ENCODE measurements around the gene RAB40C. TPM values are rescaled to one million over a fixed set of nuclear protein-coding genes. Genes with fewer than 3 reads are reported as not detected.

RAB40C gene
- total and polyA plus RNA-seq, 10 of the 15 experiments (the other 5 are each of a cell fraction or from before 2014, with no cell fraction given), result 0.06 to 12.8 (median 4.6) TPM

GRCh38 chr16:669666-670065 is 79.8 kb downstream of the RAB40C start:
- Histone ChIP-seq H3K4me2 (ENCODE audit: control insufficient read depth, insufficient read depth) (no peak overlapping the region; the same call in 1 of the 2 replicates), H4K20me1 (ENCODE audit: control insufficient read depth, insufficient read depth) (no peaks in the 10 kb centered on the region; the same call in 1 of the 2 replicates), H3K27ac (ENCODE audit: control insufficient read depth, insufficient read depth) (no peak overlapping the region), H3K4me1 (ENCODE audit: control insufficient read depth, insufficient read depth, low read length) (peaks cover 2% of the 10 kb centered on the region; the same call in 1 of the 2 replicates), H3K4me3 (no peak overlapping the region), H3K9me3 (replicated peaks; ENCODE audit: control insufficient read depth, insufficient read depth, low read length) (no peaks in the 10 kb centered on the region), H3K79me2 (ENCODE audit: control insufficient read depth, insufficient read depth, low read length) (peaks cover 16% of the 10 kb centered on the region), H2AFZ (ENCODE audit: control insufficient read depth, low read depth, low read length) (no peak overlapping the region), H3K27me3 (replicated peaks in 1 of 2; ENCODE audit: control insufficient read depth in 2 of 2, insufficient read depth in 2 of 2, low read length in 1 of 2) (no peaks in the 10 kb centered on the region), H3K9ac (ENCODE audit: control insufficient read depth, insufficient read depth, low read length) (peak overlapping the region; percentile 97; the same call in 1 of the 2 replicates), H3K36me3 (ENCODE audit: control insufficient read depth in 2 of 2, insufficient read depth in 2 of 2, low read length in 1 of 2) (peaks cover 0 to 18% of the 10 kb centered on the region in 2 experiments; a peak in 3 of 4 replicates)
- DNase-seq (ENCODE audit: low read depth, low spot score) (no peak), ATAC-seq (no peak), FAIRE-seq (no peak)
- WGBS (ENCODE audit: insufficient coverage, insufficient replicate concordance, low lambda C conversion rate, missing lambda C conversion rate), result 90% methylated on average over 11 of the region's 13 CpGs
- no TSS peak for BruUV-seq (replicated peaks)
- in situ Hi-C loops (cut with MboI), result loop anchor here (10.0 kb wide), 1 partner anchor 275 kb away; the partner anchor contains the start of gene NME4
- TF ChIP-seq STAT3 (IDR thresholded peaks at IDR 0.05; ENCODE audit: low read depth, low read length), result no peak
- no peak for TF ChIP-seq ZBED1 (IDR thresholded peaks at IDR 0.05; ENCODE audit: borderline replicate concordance)
- TF ChIP-seq KLF5 (IDR thresholded peaks at IDR 0.05; ENCODE audit: partially characterized antibody), result no peak
- no peak for TF ChIP-seq ZNF687 (IDR thresholded peaks at IDR 0.05)
- TF ChIP-seq PRDM15 (CRISPR knock-in tag; IDR thresholded peaks at IDR 0.05), result no peak
- no peak for TF ChIP-seq CEBPB (IDR thresholded peaks at IDR 0.05; ENCODE audit: borderline replicate concordance in 1 of 2, low read depth in 2 of 2, low read length in 2 of 2)
- CTCF ChIA-PET, result interaction anchor here (1.6 kb wide), 1 partner anchor 10 kb away, joined by 3 read pairs; no protein-coding TSS in a partner anchor
- intact Hi-C loops (cut with micrococcal nuclease; ENCODE audit: unreplicated experiment), result loop anchor here (10.0 kb wide), 1 partner anchor 275 kb away; the partner anchor contains the start of gene NME4
- POLR2A ChIA-PET, result interaction anchor here (1.1 kb wide), 1 partner anchor 20 kb away, joined by 3 read pairs; no protein-coding TSS in a partner anchor
- SMC1A ChIA-PET (ENCODE audit: uncharacterized antibody, unreplicated experiment), result no interaction called here
- RAD21 ChIA-PET (ENCODE audit: unreplicated experiment), result no interaction called here
